ENCODE results near the gene ARHGAP24. TPM values are rescaled to one million over a fixed set of nuclear protein-coding genes. Genes with fewer than 3 reads are reported as not detected.

The ARHGAP24 gene
- total RNA-seq, 1 donor from 2014 or later = 17.8 TPM

GRCh38 chr4:85669204-85669603 lies 194.3 kb downstream of the ARHGAP24 start:
- Mint-ChIP-seq H3K27ac (no peak overlapping the region), H3K4me1 (ENCODE audit: low read depth) (no peaks in the 10 kb centered on the region), H3K36me3 (ENCODE audit: insufficient read depth) (peaks cover 2% of the 10 kb centered on the region), H3K9me3 (ENCODE audit: low read depth) (peaks cover 24% of the 10 kb centered on the region), H3K27me3 (no peaks in the 10 kb centered on the region), H3K4me3 (ENCODE audit: low read depth) (no peak overlapping the region)
- no peak for DNase-seq (ENCODE audit: low spot score, unreplicated experiment)
- TF ChIP-seq, protein P1, sequence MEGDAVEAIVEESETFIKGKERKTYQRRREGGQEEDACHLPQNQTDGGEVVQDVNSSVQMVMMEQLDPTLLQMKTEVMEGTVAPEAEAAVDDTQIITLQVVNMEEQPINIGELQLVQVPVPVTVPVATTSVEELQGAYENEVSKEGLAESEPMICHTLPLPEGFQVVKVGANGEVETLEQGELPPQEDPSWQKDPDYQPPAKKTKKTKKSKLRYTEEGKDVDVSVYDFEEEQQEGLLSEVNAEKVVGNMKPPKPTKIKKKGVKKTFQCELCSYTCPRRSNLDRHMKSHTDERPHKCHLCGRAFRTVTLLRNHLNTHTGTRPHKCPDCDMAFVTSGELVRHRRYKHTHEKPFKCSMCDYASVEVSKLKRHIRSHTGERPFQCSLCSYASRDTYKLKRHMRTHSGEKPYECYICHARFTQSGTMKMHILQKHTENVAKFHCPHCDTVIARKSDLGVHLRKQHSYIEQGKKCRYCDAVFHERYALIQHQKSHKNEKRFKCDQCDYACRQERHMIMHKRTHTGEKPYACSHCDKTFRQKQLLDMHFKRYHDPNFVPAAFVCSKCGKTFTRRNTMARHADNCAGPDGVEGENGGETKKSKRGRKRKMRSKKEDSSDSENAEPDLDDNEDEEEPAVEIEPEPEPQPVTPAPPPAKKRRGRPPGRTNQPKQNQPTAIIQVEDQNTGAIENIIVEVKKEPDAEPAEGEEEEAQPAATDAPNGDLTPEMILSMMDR (IDR thresholded peaks at IDR 0.05; ENCODE audit: unreplicated experiment) = no peak

DNA sequence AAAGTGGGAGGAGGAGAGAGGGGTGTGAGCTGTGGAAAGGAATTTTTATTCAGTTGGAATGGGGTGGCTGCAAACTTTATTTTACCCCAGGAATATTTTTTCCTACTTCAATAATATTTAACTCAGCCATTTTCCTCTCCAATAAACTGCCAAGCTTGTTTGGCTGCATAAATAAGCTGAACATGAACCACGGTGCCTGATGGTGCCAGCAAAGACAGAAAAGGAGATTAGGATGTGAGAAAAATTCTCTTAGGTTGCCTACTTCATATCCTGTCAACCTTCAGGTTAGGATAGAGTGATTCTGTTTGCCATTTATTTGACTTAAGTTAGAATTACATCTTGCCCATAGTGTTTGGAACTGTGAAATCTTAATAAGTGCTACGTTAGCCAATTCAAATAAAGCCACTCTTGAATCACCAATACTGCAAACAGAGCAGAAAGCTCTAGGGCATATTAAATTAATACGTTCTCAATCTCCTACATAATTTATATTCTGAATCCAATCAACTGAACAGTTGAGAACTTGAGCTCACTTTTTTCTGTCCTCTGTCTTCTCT lies 195.1 kb downstream of the ARHGAP24 start:
- Mint-ChIP-seq H3K4me1 (ENCODE audit: low read depth) (no peaks in the 10 kb centered on the region), H3K27me3 (no peaks in the 10 kb centered on the region), H3K4me3 (ENCODE audit: low read depth) (no peak overlapping the region), H3K27ac (no peak overlapping the region), H3K9me3 (ENCODE audit: low read depth) (peaks cover 24% of the 10 kb centered on the region), H3K36me3 (ENCODE audit: insufficient read depth) (peaks cover 2% of the 10 kb centered on the region)
- TF ChIP-seq, protein P1 (IDR thresholded peaks at IDR 0.05; ENCODE audit: unreplicated experiment) = no peak
- no peak for DNase-seq (ENCODE audit: low spot score, unreplicated experiment)

- Mint-ChIP-seq H3K4me1 (ENCODE audit: low read depth) (no peaks in the 10 kb centered on the region), H3K9me3 (ENCODE audit: low read depth) (peaks cover 19% of the 10 kb centered on the region), H3K27me3 (no peaks in the 10 kb centered on the region), H3K36me3 (ENCODE audit: insufficient read depth) (peaks cover 2% of the 10 kb centered on the region), H3K27ac (no peak overlapping the region), H3K4me3 (ENCODE audit: low read depth) (no peak overlapping the region)
- TF ChIP-seq, protein P1 (IDR thresholded peaks at IDR 0.05; ENCODE audit: unreplicated experiment) = no peak
- DNase-seq (ENCODE audit: low spot score, unreplicated experiment) = no peak
These were observed 196.2 kb downstream of the ARHGAP24 start for GRCh38 chr4:85671120-85671519.

DNA sequence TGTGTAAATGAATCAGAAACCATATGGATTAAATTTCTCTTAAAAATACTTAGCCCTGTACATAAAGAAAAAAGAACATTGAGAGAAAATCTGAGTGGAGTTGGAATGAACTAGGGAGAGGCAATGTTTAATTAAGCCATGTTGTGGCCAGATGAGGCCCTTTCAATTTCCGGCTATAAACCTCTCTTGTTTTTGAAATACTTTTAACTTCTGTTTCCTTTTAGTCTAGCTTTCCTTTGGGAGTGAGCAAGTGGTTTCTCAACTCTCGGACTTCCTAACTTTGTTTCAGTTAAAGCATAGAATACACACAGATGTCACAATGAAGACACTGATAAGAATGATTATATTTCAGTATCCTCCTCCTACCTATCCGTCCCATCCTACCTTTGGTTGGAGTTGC lies 197.2 kb downstream of the ARHGAP24 start:
- H3K4me3 Mint-ChIP-seq (ENCODE audit: low read depth) = no peak overlapping the region
- TF ChIP-seq, protein P1 (IDR thresholded peaks at IDR 0.05; ENCODE audit: unreplicated experiment) = no peak
- H3K27ac Mint-ChIP-seq = no peak overlapping the region
- H3K4me1 Mint-ChIP-seq (ENCODE audit: low read depth) = no peaks in the 10 kb centered on the region
- no peaks in the 10 kb centered on the region for H3K27me3 Mint-ChIP-seq
- no peak for DNase-seq (ENCODE audit: low spot score, unreplicated experiment)
- peaks cover 2% of the 10 kb centered on the region for H3K36me3 Mint-ChIP-seq (ENCODE audit: insufficient read depth)
- peaks cover 15% of the 10 kb centered on the region for H3K9me3 Mint-ChIP-seq (ENCODE audit: low read depth)

DNA sequence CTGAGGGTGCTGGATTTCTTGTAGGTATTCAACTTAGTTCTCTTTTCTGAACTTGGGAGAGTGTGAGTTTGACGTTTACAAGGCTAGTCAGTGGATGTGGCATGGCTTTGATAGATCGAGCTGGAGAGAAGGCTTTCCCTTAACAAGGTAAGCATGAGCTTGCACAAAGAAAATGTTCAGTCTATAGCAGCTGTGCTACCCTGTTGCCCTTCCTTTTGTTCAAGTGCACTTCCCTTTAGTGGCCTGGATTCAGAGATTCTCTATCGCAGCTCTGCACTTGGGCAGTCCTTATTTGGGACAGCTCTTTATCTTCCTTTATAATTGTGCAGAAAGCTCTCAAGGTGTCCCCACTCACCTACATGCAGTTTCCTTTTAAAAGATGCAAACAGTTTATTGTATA lies 198.0 kb downstream of the ARHGAP24 start:
- no peak for DNase-seq (ENCODE audit: low spot score, unreplicated experiment)
- Mint-ChIP-seq H3K4me1 (ENCODE audit: low read depth) (no peaks in the 10 kb centered on the region), H3K9me3 (ENCODE audit: low read depth) (peaks cover 9% of the 10 kb centered on the region), H3K27ac (no peak overlapping the region), H3K4me3 (ENCODE audit: low read depth) (no peak overlapping the region), H3K36me3 (ENCODE audit: insufficient read depth) (no peaks in the 10 kb centered on the region), H3K27me3 (no peaks in the 10 kb centered on the region)
- TF ChIP-seq, protein P1 (IDR thresholded peaks at IDR 0.05; ENCODE audit: unreplicated experiment) = no peak

Measured in progenitor cell of endocrine pancreas (in vitro differentiated cells).